Breast epithelium (tissue), 3 donors: ENCODE data around the gene PLCH1.

Source experiments
- POLR2A ChIP-seq: fragments of 450-650 bp; IDR thresholded peaks from one replicate; pipeline ENCODE4 v1.6.1; 2016; ENCODE audit warnings: antibody characterized with exemption, mild to moderate bottlenecking, moderate library complexity
- POLR2AphosphoS5 ChIP-seq, 3 donors: sonication (generic); formaldehyde crosslinking; IDR thresholded peaks; one replicate each; pipeline ENCODE4 v1.6.1; 2017; ENCODE audit warnings: antibody characterized with exemption in 3 of 3

DNA sequence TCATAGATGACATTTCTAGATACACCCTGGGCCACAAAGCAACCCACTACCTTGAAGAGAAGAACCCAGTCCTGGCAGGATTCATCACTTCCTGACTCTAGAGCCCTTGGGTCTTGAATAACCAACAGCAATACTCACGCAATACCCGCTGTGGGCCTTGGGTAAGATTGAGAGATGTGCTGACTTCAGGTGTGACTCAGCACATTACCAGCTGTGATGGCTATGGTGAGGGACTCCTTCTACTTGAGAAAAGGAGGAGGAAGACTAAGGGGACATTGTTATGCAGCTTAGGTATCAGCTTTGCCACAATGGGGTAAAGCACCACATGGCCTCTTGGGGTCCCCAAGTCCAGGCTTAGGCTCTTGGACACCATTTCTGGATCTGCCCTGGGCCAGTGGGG, 46.3 kb upstream of the PLCH1 start:
- TF ChIP-seq POLR2A (no peak), POLR2AphosphoS5 (IDR thresholded peaks at IDR 0.05) (no peak)
